SW 1271 (cell line): Measurements from ENCODE around the gene STAB1.

Source experiments
- DNase-seq, 2 experiments: peaks; one replicate each; lab custom pipeline; 2025; lab: John Stamatoyannopoulos, UW

The STAB1 gene

GRCh38 chr3:52504977-52505376, 9.8 kb downstream of the STAB1 start:
- no peak for DNase-seq

- DNase-seq = no peak
Observed at GRCh38 chr3:52506266-52506966, 11.3 kb downstream of the STAB1 start.

- no peak for DNase-seq
Observed at GRCh38 chr3:52507359-52507758, 12.2 kb downstream of the STAB1 start.

GRCh38 chr3:52509753-52510328, 14.7 kb downstream of the STAB1 start:
- no peak for DNase-seq

- DNase-seq = no peak
Observed at GRCh38 chr3:52511509-52511908, 16.4 kb downstream of the STAB1 start.

- DNase-seq = no peak
Observed at GRCh38 chr3:52512105-52512504, 17.0 kb downstream of the STAB1 start.

GRCh38 chr3:52512727-52513126, 17.6 kb downstream of the STAB1 start:
- DNase-seq = no peak

GRCh38 chr3:52513281-52513680, 18.1 kb downstream of the STAB1 start:
- DNase-seq = no peak

- no peak for DNase-seq
Observed at GRCh38 chr3:52514576-52514975, 19.4 kb downstream of the STAB1 start.

GRCh38 chr3:52515192-52515591, 20.1 kb downstream of the STAB1 start:
- DNase-seq = no peak

- DNase-seq = no peak
Observed at GRCh38 chr3:52516509-52517195, 21.5 kb downstream of the STAB1 start.

GRCh38 chr3:52517796-52518722, 22.9 kb downstream of the STAB1 start:
- DNase-seq = no peak

GRCh38 chr3:52518723-52519444, 23.7 kb downstream of the STAB1 start:
- no peak for DNase-seq

- no peak for DNase-seq
Observed at GRCh38 chr3:52519445-52520140, 24.5 kb downstream of the STAB1 start.

GRCh38 chr3:52520141-52520667, 25.1 kb downstream of the STAB1 start:
- DNase-seq = no peak

- DNase-seq = no peak
Observed at GRCh38 chr3:52520716-52521487, 25.8 kb downstream of the STAB1 start.

- no peak for DNase-seq
Observed at GRCh38 chr3:52521488-52521824, 26.3 kb downstream of the STAB1 start.

- DNase-seq = no peak
Observed at GRCh38 chr3:52521881-52522650, 26.9 kb downstream of the STAB1 start.

GRCh38 chr3:52522651-52523251, 27.6 kb downstream of the STAB1 start:
- DNase-seq = no peak
